IPS DF 19.7 (cell line): ENCODE data around the gene ANKRD13C.

ENCODE experiments used
- DNase-seq: peaks from one replicate; pipeline ENCODE4 v3.0.0-alpha.2; 2013; ENCODE audit warnings: low read depth, low spot score

Gene ANKRD13C

DNA sequence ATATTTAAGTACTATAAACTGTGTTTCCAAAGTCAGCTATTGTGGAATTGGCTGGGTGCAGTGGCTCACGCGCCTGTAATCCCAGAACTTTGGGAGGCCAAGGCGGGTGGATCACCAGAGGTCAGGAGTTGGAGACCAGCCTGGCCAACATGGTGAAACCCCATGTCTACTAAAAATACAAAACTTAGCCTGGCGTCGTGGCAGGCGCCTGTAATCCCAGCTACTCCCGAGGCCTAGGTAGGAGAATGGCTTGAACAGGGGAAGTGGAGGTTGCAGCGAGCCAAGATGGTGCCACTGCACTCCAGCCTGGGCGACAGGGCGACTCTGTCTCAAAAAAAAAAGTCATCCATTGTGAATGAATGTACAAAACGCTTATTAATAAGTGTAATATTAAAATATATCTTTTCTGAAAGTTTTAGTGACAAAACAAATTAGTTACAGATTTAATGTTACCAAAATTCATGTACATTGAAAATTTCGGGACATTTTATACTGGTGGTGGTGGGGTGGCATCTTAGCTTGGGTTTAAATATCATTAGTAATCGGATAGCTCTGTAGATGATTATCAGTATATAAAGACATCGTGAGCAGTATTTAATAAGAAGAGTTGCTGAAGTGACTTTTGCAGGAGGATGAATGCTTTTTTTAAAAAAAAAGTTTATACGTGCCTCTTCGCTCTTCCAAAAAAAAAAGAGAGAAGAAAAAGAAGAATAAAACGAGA, 133.8 kb downstream of the ANKRD13C start:
- DNase-seq, result no peak

GRCh38 chr1:70220015-70220414, 134.5 kb downstream of the ANKRD13C start:
- no peak for DNase-seq

- no peak for DNase-seq
Measured at GRCh38 chr1:70211541-70211940, 143.0 kb downstream of the ANKRD13C start.

GRCh38 chr1:70210820-70211219, 143.7 kb downstream of the ANKRD13C start:
- DNase-seq, result no peak
